ENCODE results near the gene ADGRL2.
"Not testable (repeated sequence)": the region's sequence is repeated elsewhere in the genome, so short reads cannot be mapped to it uniquely, and the experiment has no call there.

The ADGRL2 gene

GRCh38 chr1:81850495-81850894 is 49.8 kb downstream of the ADGRL2 start:
- TF ChIP-seq CTCF (IDR thresholded peaks at IDR 0.05; ENCODE audit: low read depth, low read length, missing control alignments), result no peak
- H3K4me3 ChIP-seq (ENCODE audit: low read depth, low read length), result no peak overlapping the region
- no peak for DNase-seq (ENCODE audit: low read depth)
- in situ Hi-C loops (cut with HindIII; ENCODE audit: low sequenced_read_pairs), result no loop called here

GRCh38 chr1:81851217-81851616 is 50.5 kb downstream of the ADGRL2 start:
- no peak overlapping the region for H3K4me3 ChIP-seq (ENCODE audit: low read depth, low read length)
- DNase-seq (ENCODE audit: low read depth), result no peak
- no peak for TF ChIP-seq CTCF (IDR thresholded peaks at IDR 0.05; ENCODE audit: low read depth, low read length, missing control alignments)
- in situ Hi-C loops (cut with HindIII; ENCODE audit: low sequenced_read_pairs), result no loop called here

- no peak overlapping the region for H3K4me3 ChIP-seq (ENCODE audit: low read depth, low read length)
- in situ Hi-C loops (cut with HindIII; ENCODE audit: low sequenced_read_pairs), result no loop called here
- no peak for DNase-seq (ENCODE audit: low read depth)
- no peak for TF ChIP-seq CTCF (IDR thresholded peaks at IDR 0.05; ENCODE audit: low read depth, low read length, missing control alignments)
Observed at GRCh38 chr1:81852961-81853360, 52.2 kb downstream of the ADGRL2 start.

- no peak for TF ChIP-seq CTCF (IDR thresholded peaks at IDR 0.05; ENCODE audit: low read depth, low read length, missing control alignments)
- no peak overlapping the region for H3K4me3 ChIP-seq (ENCODE audit: low read depth, low read length)
- no peak for DNase-seq (ENCODE audit: low read depth)
- in situ Hi-C loops (cut with HindIII; ENCODE audit: low sequenced_read_pairs), result no loop called here
Observed at GRCh38 chr1:81867235-81867634, 66.5 kb downstream of the ADGRL2 start.

GRCh38 chr1:81869307-81869706 is 68.6 kb downstream of the ADGRL2 start:
- TF ChIP-seq CTCF (IDR thresholded peaks at IDR 0.05; ENCODE audit: low read depth, low read length, missing control alignments), result no peak
- in situ Hi-C loops (cut with HindIII; ENCODE audit: low sequenced_read_pairs), result no loop called here
- H3K4me3 ChIP-seq (ENCODE audit: low read depth, low read length), result no peak overlapping the region
- no peak for DNase-seq (ENCODE audit: low read depth)

GRCh38 chr1:81871091-81871490 is 70.4 kb downstream of the ADGRL2 start:
- DNase-seq (ENCODE audit: low read depth); in situ Hi-C loops (cut with HindIII; ENCODE audit: low sequenced_read_pairs); H3K4me3 ChIP-seq (ENCODE audit: low read depth, low read length): not testable (repeated sequence)

GRCh38 chr1:81873946-81874345 is 73.2 kb downstream of the ADGRL2 start:
- H3K4me3 ChIP-seq (ENCODE audit: low read depth, low read length), result no peak overlapping the region
- DNase-seq (ENCODE audit: low read depth), result peak; percentile 18
- in situ Hi-C loops (cut with HindIII; ENCODE audit: low sequenced_read_pairs), result no loop called here
- TF ChIP-seq CTCF (IDR thresholded peaks at IDR 0.05; ENCODE audit: low read depth, low read length, missing control alignments), result no peak

Measured in astrocyte of the cerebellum (primary cell).